Measurements from ENCODE around the gene CALN1.

The CALN1 gene

GRCh38 chr7:72183835-72184234 lies 228.3 kb downstream of the CALN1 start:
- no peak for DNase-seq (ENCODE audit: low read depth in 2 of 2)

GRCh38 chr7:72182036-72182435 lies 230.1 kb downstream of the CALN1 start:
- DNase-seq (ENCODE audit: low read depth in 2 of 2) = no peak

GRCh38 chr7:72176875-72177274 lies 235.3 kb downstream of the CALN1 start:
- DNase-seq (ENCODE audit: low read depth in 2 of 2) = no peak

GRCh38 chr7:72170475-72170874 lies 241.7 kb downstream of the CALN1 start:
- DNase-seq (ENCODE audit: low read depth in 2 of 2) = no peak

- DNase-seq (ENCODE audit: low read depth in 2 of 2) = no peak
Observed at GRCh38 chr7:72163271-72163670, 248.9 kb downstream of the CALN1 start.

- no peak for DNase-seq (ENCODE audit: low read depth in 2 of 2)
Observed at GRCh38 chr7:72161534-72161933, 250.6 kb downstream of the CALN1 start.

- no peak for DNase-seq (ENCODE audit: low read depth in 2 of 2)
Observed at GRCh38 chr7:72159911-72160310, 252.2 kb downstream of the CALN1 start.

- DNase-seq (ENCODE audit: low read depth in 2 of 2) = no peak
Observed at GRCh38 chr7:72156671-72157070, 255.5 kb downstream of the CALN1 start.

GRCh38 chr7:72153132-72153512 lies 259.0 kb downstream of the CALN1 start:
- DNase-seq (ENCODE audit: low read depth in 2 of 2) = no peak

- DNase-seq (ENCODE audit: low read depth in 2 of 2) = no peak
Observed at GRCh38 chr7:72152161-72153131, 259.7 kb downstream of the CALN1 start.

- no peak for DNase-seq (ENCODE audit: low read depth in 2 of 2)
Observed at GRCh38 chr7:72140566-72140965, 271.6 kb downstream of the CALN1 start.

- DNase-seq (ENCODE audit: low read depth in 2 of 2) = no peak
Observed at GRCh38 chr7:72127136-72127535, 285.0 kb downstream of the CALN1 start.

GRCh38 chr7:72123913-72124312 lies 288.2 kb downstream of the CALN1 start:
- DNase-seq (ENCODE audit: low read depth in 2 of 2) = no peak

- no peak for DNase-seq (ENCODE audit: low read depth in 2 of 2)
Observed at GRCh38 chr7:72118366-72118765, 293.8 kb downstream of the CALN1 start.

GRCh38 chr7:72114129-72114528 lies 298.0 kb downstream of the CALN1 start:
- no peak for DNase-seq (ENCODE audit: low read depth in 2 of 2)

GRCh38 chr7:72112992-72113391 lies 299.1 kb downstream of the CALN1 start:
- DNase-seq (ENCODE audit: low read depth in 2 of 2) = no peak

GRCh38 chr7:72112530-72112929 lies 299.6 kb downstream of the CALN1 start:
- no peak for DNase-seq (ENCODE audit: low read depth in 2 of 2)

- DNase-seq (ENCODE audit: low read depth in 2 of 2) = no peak
Observed at GRCh38 chr7:72111086-72111485, 301.1 kb downstream of the CALN1 start.

GRCh38 chr7:72109566-72109965 lies 302.6 kb downstream of the CALN1 start:
- no peak for DNase-seq (ENCODE audit: low read depth in 2 of 2)

GRCh38 chr7:72106405-72106804 lies 305.7 kb downstream of the CALN1 start:
- no peak for DNase-seq (ENCODE audit: low read depth in 2 of 2)

GRCh38 chr7:72101444-72101843 lies 310.7 kb downstream of the CALN1 start:
- DNase-seq (ENCODE audit: low read depth in 2 of 2) = no peak

- DNase-seq (ENCODE audit: low read depth in 2 of 2) = no peak
Observed at GRCh38 chr7:72099784-72100183, 312.4 kb downstream of the CALN1 start.

- no peak for DNase-seq (ENCODE audit: low read depth in 2 of 2)
Observed at GRCh38 chr7:72098807-72099580, 313.1 kb downstream of the CALN1 start.
